CD4-positive, alpha-beta T cell (primary cell): Measurements from ENCODE around the gene YKT6. TPM values are rescaled to one million over a fixed set of nuclear protein-coding genes. Genes with fewer than 3 reads are reported as not detected.

Experiments used
- ATAC-seq: fragments of 200-7000 bp; cut with Tn5 transposase; one replicate; pipeline ENCODE4 v1.10.0; 2022; ENCODE audit warnings: mild to moderate bottlenecking; ENCODE audit not compliant: poor library complexity
- CTCF ChIA-PET: fragments of 350-600 bp; sonication (Branson Sonifier 250); formaldehyde crosslinking; loops from one replicate; lab custom pipeline; 2021; ENCODE audit warnings: antibody characterized with exemption, inconsistent platforms; lab: Charles Lee
- POLR2A ChIA-PET: fragments of 350-600 bp; sonication (Branson Sonifier 250); formaldehyde crosslinking; loops from one replicate; lab custom pipeline; 2021; ENCODE audit warnings: antibody characterized with exemption, inconsistent platforms; lab: Charles Lee
- DNase-seq, 14 experiments: peaks; one replicate each; pipeline ENCODE4 v3.0.0-alpha.2; 2013 to 2020; ENCODE audit warnings: mixed read lengths in 2 of 14
- H3K27ac ChIP-seq, 2 donors: one replicate each; pipeline versions ENCODE4 v1.5.1 to v1.7.0; 2013; ENCODE audit warnings: low read length in 2 of 2, low read depth in 1 of 2, mild to moderate bottlenecking in 1 of 2
- H3K27me3 ChIP-seq, 2 experiments: 1 replicate in 1 of 2; 2 replicates in 1 of 2; pipeline versions ENCODE4 v1.6.1 to v1.7.0; 2013; ENCODE audit warnings: low read length in 2 of 2, control low read depth in 1 of 2, mild to moderate bottlenecking in 1 of 2, moderate library complexity in 1 of 2; ENCODE audit not compliant: insufficient read depth in 2 of 2, control insufficient read depth in 1 of 2
- H3K36me3 ChIP-seq: one replicate; pipeline ENCODE4 v1.6.1; 2013; ENCODE audit warnings: low read length, control low read depth; ENCODE audit not compliant: insufficient read depth
- H3K4me1 ChIP-seq: one replicate; pipeline ENCODE4 v1.6.1; 2013; ENCODE audit warnings: low read length, control low read depth; ENCODE audit not compliant: insufficient read depth
- H3K4me3 ChIP-seq: one replicate; pipeline ENCODE4 v1.5.1; 2013; ENCODE audit warnings: mild to moderate bottlenecking, low read length, moderate library complexity
- H3K9me3 ChIP-seq, 2 experiments: 1 replicate in 1 of 2; 2 replicates in 1 of 2; pipeline versions ENCODE4 v1.6.1 to v1.7.0; 2013; ENCODE audit warnings: low read length in 2 of 2, mild to moderate bottlenecking in 2 of 2, control low read depth in 1 of 2, moderate library complexity in 1 of 2; ENCODE audit not compliant: control insufficient read depth in 1 of 2, insufficient read depth in 1 of 2
- H3K27ac Mint-ChIP-seq: one replicate; pipeline ENCODE4 v1.8.0; 2020; ENCODE audit warnings: mixed read lengths
- H3K27me3 Mint-ChIP-seq: one replicate; pipeline ENCODE4 v1.8.0; 2021; ENCODE audit warnings: mixed read lengths
- H3K36me3 Mint-ChIP-seq: one replicate; pipeline ENCODE4 v1.8.0; 2021; ENCODE audit warnings: low read depth, mixed read lengths
- H3K4me1 Mint-ChIP-seq: one replicate; pipeline ENCODE4 v1.8.0; 2021; ENCODE audit warnings: low read depth, mixed read lengths
- H3K4me3 Mint-ChIP-seq: one replicate; pipeline ENCODE4 v1.8.0; 2020; ENCODE audit warnings: mild to moderate bottlenecking, mixed read lengths
- H3K9me3 Mint-ChIP-seq: one replicate; pipeline ENCODE4 v1.8.0; 2020; ENCODE audit warnings: mixed read lengths
- CTCF ChIP-seq: fragments of 200-600 bp; IDR thresholded peaks from one replicate; pipeline ENCODE4 v1.8.0; 2022; ENCODE audit warnings: antibody characterized with exemption, mild to moderate bottlenecking
- intact Hi-C, 2 experiments: fragments of 100-400 bp; cut with DNase I in 1 of 2; cut with micrococcal nuclease in 1 of 2; formaldehyde crosslinking; loops; one replicate each; pipeline versions ENCODE4 v1.15.1 to v1.9.0; 2023 to 2025; cut with DNase I, micrococcal nuclease
- total RNA-seq, 174 experiments: library from RNA in 2 of 174; stranded (reverse) in 2 of 174; gene quantifications; one replicate each; pipeline ENCODE4 v1.2.3 and lab custom pipeline; 2021 to 2026

Gene YKT6
- total RNA-seq, 2 experiments from 2014 or later: 85.0 to 86.4 TPM

GRCh38 chr7:44217852-44218402, 17.1 kb downstream of the YKT6 start:
- H3K4me1 Mint-ChIP-seq: no peaks in the 10 kb centered on the region
- H3K9me3 ChIP-seq: peaks cover 0 to 8% of the 10 kb centered on the region in 2 experiments
- peaks cover 8% of the 10 kb centered on the region for H3K36me3 Mint-ChIP-seq
- no peak overlapping the region for H3K4me3 Mint-ChIP-seq
- peaks cover 8% of the 10 kb centered on the region for H3K36me3 ChIP-seq
- H3K4me3 ChIP-seq: no peak overlapping the region
- no peak for TF ChIP-seq CTCF
- no peaks in the 10 kb centered on the region for H3K27me3 ChIP-seq
- POLR2A ChIA-PET: no interaction called here
- H3K27me3 Mint-ChIP-seq: no peaks in the 10 kb centered on the region
- no peak overlapping the region for H3K27ac Mint-ChIP-seq
- ATAC-seq: no peak
- no peaks in the 10 kb centered on the region for H3K4me1 ChIP-seq
- intact Hi-C loops: no loop called here
- no peak overlapping the region for H3K27ac ChIP-seq
- DNase-seq: no peak
- H3K9me3 Mint-ChIP-seq: no peaks in the 10 kb centered on the region
- CTCF ChIA-PET: no interaction called here

- Mint-ChIP-seq H3K4me1 (no peaks in the 10 kb centered on the region), H3K27me3 (no peaks in the 10 kb centered on the region), H3K4me3 (no peak overlapping the region), H3K27ac (no peak overlapping the region), H3K9me3 (no peaks in the 10 kb centered on the region), H3K36me3 (peaks cover 8% of the 10 kb centered on the region)
- H3K4me1 ChIP-seq: no peaks in the 10 kb centered on the region
- TF ChIP-seq CTCF: no peak
- H3K9me3 ChIP-seq: peaks cover 0 to 8% of the 10 kb centered on the region in 2 experiments
- H3K27ac ChIP-seq: no peak overlapping the region
- POLR2A ChIA-PET: no interaction called here
- H3K27me3 ChIP-seq: no peaks in the 10 kb centered on the region
- CTCF ChIA-PET: no interaction called here
- DNase-seq (no peak), ATAC-seq (no peak)
- intact Hi-C loops: no loop called here
- peaks cover 2% of the 10 kb centered on the region for H3K36me3 ChIP-seq
- no peak overlapping the region for H3K4me3 ChIP-seq
Observed at GRCh38 chr7:44218418-44219201, 17.8 kb downstream of the YKT6 start.

- intact Hi-C loops: no loop called here
- Histone ChIP-seq H3K27me3 (no peaks in the 10 kb centered on the region), H3K36me3 (no peaks in the 10 kb centered on the region), H3K27ac (no peak overlapping the region), H3K4me1 (no peaks in the 10 kb centered on the region), H3K4me3 (no peak overlapping the region), H3K9me3 (peaks cover 0 to 8% of the 10 kb centered on the region in 2 experiments)
- ChIA-PET POLR2A (no interaction called here), CTCF (no interaction called here)
- no peak for TF ChIP-seq CTCF
- no peak for DNase-seq
- Mint-ChIP-seq H3K4me1 (no peaks in the 10 kb centered on the region), H3K36me3 (peaks cover 2% of the 10 kb centered on the region), H3K9me3 (no peaks in the 10 kb centered on the region), H3K27me3 (no peaks in the 10 kb centered on the region), H3K4me3 (no peak overlapping the region), H3K27ac (no peak overlapping the region)
- no peak for ATAC-seq
Observed at GRCh38 chr7:44219371-44220045, 18.7 kb downstream of the YKT6 start.
